Forelimb muscle (tissue), 1 donor: Measurements from ENCODE around the gene DNAJB8. TPM values are rescaled to one million over a fixed set of nuclear protein-coding genes. Genes with fewer than 3 reads are reported as not detected.
A peak's percentile ranks its signal among the peaks of the same experiment; 100 is the strongest.

Source experiments
- DNase-seq: peaks from one replicate; pipeline ENCODE4 v3.0.0-alpha.2; 2013; ENCODE audit warnings: low read depth
- polyA plus RNA-seq: library from polyadenylated mRNA; unstranded; fragments of 120-200 nt; gene quantifications from one replicate; pipeline ENCODE4 v1.2.1, GENCODE V29; 2013; ENCODE audit not compliant: insufficient read length

Gene DNAJB8
- polyA plus RNA-seq, 1 donor = not detected

GRCh38 chr3:128493570-128494366, 27.1 kb upstream of the DNAJB8 start:
- no peak for DNase-seq

GRCh38 chr3:128492671-128493569, 26.2 kb upstream of the DNAJB8 start, which contains the start of gene GATA2:
TSS of gene GATA2 (minus strand) at chr3:128493201. CDS start at chr3:128487031, 6,170 bp downstream.
- DNase-seq = no peak

GRCh38 chr3:128491941-128492670, 25.4 kb upstream of the DNAJB8 start:
- no peak for DNase-seq

- no peak for DNase-seq
Observed at GRCh38 chr3:128491691-128491940, 24.9 kb upstream of the DNAJB8 start.

GRCh38 chr3:128490915-128491690, 24.4 kb upstream of the DNAJB8 start:
- no peak for DNase-seq

GRCh38 chr3:128490650-128490914, 23.9 kb upstream of the DNAJB8 start:
- no peak for DNase-seq

GRCh38 chr3:128489927-128490649, 23.4 kb upstream of the DNAJB8 start:
- no peak for DNase-seq

GRCh38 chr3:128489674-128489926, 22.9 kb upstream of the DNAJB8 start:
- DNase-seq = no peak

GRCh38 chr3:128488991-128489673, 22.4 kb upstream of the DNAJB8 start:
- DNase-seq = no peak

GRCh38 chr3:128488636-128488990, 21.9 kb upstream of the DNAJB8 start:
- DNase-seq = no peak

- DNase-seq = peak; percentile 19
Observed at GRCh38 chr3:128487813-128488635, 21.3 kb upstream of the DNAJB8 start.

GRCh38 chr3:128487538-128487812, 20.8 kb upstream of the DNAJB8 start:
- DNase-seq = no peak

- no peak for DNase-seq
Observed at GRCh38 chr3:128486681-128487537, 20.2 kb upstream of the DNAJB8 start.

- no peak for DNase-seq
Observed at GRCh38 chr3:128486205-128486628, 19.5 kb upstream of the DNAJB8 start.

- no peak for DNase-seq
Observed at GRCh38 chr3:128485282-128486204, 18.9 kb upstream of the DNAJB8 start.

GRCh38 chr3:128484404-128485281, 18.0 kb upstream of the DNAJB8 start:
- no peak for DNase-seq
